Stimulated activated CD4-positive, alpha-beta T cell treated with anti-CD3 and anti-CD28 coated beads, Interleukin-2, amount 100 ng/mL, for 48 hours (primary cell): Measurements from ENCODE around the gene LEFTY1.
"Not testable (repeated sequence)": the region's sequence is repeated elsewhere in the genome, so short reads cannot be mapped to it uniquely, and the experiment has no call there.

Experiments used
- DNase-seq, 2 donors: peaks; one replicate each; pipeline ENCODE4 v3.0.0-alpha.2; 2020

The LEFTY1 gene

DNA sequence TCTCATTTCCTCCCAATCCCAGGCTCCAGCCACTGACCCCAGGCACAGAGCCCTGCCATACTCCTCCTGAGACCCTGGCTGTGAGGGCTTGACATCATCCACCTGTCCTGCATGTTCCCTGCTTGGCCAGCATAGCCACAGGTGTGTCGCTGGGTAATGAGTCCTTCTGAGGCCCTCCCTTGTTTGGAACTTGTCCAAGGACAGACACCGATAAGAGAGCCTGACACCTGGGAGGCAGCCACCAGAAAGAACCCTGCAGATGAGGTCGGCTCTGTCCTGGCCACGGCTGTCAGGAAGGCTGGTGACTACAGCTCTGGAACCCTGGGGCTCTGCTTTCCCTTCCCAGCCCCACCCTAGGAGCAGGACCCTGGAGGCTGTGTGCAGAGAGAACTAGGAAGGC lies 41.3 kb downstream of the LEFTY1 start:
- DNase-seq = no peak

DNA sequence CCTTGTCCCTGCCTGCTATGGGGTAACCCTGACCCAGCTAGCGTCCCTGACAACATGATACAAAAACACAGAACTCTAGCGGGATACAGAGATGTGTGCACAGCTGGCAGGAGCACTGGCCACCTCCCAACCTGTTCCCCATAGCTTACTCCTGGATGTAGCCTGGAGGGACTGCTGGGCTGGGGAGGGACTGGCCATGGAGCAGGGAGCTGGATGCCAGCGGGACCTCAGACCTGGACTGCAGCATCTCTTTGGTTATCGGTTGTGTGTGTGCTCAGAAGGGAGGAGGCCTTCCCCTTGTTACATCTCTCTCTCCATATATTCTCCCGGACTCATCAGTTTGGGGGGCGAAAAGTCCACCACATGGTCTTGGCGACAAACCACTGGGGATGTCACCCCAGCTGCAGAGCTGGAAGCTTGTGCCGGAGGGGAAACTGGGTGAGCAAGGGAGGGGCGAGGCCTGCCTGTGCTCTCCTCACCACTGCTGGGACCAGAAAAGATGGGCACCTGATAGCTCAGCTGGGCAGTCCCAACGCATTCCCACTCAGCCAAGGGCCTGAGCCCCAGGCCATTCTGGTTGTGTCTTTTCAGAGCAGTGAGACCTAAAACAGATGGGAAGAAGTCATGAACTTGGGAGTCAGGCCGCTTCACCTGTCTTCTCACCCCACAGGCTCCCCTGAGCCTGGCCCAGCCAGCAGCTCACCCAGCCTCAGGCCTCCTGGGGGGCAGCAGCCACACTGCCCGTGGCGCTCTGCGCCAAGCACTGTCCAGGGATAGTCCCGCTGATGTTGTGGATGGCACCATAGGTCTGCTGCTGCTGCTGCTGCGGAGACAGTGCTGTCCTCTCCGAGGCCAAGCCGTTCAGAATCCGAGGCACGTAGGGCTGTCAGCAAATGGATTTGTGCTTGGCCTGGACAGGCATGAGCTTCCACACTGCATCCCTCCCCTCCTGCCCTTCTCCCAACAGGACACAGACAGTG lies 42.3 kb downstream of the LEFTY1 start:
- no peak for DNase-seq

DNA sequence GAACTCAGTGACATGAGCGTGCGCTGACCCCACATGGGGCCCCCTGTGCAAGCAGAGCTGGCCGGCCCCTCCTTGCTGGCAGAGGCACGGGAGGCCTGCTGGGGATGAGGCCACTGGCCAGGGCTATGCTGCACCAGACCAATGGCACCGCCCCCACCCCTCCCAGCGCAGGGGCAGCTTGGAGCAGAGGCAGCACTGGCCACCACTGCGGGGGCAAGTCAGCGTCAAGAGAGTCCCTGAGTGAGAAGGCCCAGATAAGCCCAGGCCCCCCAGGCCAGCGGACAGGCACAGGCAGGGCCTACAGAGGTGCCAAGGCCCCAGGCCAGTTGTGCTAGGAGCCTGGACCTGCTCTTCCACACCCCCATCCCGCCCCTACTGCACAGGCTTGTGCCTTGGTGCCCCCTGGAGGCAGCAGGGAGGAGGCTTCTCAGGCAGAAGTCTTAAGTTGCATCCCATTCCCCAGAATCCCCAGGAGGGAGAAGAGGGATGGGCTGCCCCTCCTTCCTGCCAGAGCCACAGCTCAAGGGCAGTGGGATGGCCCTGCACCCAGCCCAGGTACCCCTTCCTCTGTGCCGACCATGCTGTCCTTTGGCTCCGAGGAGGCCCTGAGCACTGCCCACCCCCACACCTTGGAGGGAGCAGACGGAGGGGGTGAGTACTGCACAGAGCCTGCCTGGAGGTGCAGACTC lies 43.2 kb downstream of the LEFTY1 start:
- peak in 1 of 2 donors; percentile 25 for DNase-seq

DNA sequence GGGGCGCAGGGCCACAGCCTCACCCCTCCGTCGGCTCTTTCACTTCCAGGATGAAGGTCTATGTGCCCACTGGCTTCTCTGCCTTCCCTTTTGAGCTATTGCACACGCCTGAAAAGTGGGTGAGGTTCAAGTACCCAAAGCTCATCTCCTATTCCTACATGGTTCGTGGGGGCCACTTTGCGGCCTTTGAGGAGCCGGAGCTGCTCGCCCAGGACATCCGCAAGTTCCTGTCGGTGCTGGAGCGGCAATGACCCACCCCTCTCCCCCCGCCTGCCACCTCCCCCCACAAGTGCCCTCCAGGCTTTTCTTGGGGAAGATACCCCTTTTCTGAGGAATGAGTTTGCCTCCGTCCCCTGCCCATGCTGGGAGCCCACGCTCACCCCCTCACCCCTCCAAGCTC lies 43.8 kb downstream of the LEFTY1 start:
- no peak for DNase-seq

DNA sequence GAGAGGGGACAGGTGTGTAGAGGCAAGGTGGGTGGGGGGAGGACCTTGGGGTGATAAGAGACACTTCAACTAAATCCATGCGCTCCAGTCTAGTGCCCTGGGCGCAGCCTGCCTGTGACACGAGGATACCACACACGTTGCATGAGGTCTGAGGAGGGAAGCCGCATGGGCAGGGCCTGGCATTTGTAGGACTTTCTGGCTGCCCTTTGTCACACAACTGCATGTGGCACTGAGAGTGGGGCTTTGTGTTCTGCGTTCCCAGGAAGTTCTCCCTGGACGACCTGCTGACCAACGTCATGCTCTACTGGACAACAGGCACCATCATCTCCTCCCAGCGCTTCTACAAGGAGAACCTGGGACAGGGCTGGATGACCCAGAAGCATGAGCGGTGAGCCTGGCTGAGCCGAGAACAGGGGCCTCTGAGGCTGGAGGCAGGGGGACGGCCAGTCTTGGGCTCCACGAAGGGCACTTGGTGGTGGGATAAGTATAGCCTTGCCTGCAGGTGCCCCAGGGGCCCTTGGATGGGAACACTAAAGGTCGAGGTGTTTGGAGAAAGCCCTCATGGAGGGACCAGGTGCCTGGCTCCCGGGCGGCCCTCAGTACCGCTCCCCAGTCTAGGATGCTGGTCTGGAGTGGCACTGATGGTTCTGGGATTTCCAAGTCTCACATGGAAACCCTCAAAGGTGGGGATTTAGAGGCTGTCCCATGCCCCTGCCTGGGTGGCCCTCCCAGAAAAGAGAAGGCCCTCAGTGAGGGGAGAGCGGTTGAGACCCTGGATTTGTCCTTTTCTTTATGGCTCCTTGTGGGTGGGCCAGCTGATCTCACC lies 44.5 kb downstream of the LEFTY1 start:
- DNase-seq = no peak

DNA sequence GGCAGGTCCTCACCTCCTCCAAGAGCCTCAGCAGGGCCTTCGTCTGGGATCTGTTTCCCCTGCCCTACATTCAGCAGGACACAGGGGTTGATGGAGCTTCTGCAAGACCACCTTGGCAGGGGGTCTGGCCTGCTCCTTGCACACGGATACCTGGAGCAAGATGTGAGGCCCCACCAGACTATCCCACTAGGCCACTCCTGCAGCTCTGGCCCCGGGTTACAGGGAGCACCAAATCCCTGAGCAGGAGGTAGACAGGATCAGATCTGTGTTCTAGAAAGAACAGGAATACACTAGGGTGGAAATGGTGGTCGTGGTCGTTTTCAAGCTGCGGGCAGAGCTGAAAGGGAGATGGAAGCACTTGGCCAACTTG lies 45.5 kb downstream of the LEFTY1 start:
- DNase-seq = no peak

DNA sequence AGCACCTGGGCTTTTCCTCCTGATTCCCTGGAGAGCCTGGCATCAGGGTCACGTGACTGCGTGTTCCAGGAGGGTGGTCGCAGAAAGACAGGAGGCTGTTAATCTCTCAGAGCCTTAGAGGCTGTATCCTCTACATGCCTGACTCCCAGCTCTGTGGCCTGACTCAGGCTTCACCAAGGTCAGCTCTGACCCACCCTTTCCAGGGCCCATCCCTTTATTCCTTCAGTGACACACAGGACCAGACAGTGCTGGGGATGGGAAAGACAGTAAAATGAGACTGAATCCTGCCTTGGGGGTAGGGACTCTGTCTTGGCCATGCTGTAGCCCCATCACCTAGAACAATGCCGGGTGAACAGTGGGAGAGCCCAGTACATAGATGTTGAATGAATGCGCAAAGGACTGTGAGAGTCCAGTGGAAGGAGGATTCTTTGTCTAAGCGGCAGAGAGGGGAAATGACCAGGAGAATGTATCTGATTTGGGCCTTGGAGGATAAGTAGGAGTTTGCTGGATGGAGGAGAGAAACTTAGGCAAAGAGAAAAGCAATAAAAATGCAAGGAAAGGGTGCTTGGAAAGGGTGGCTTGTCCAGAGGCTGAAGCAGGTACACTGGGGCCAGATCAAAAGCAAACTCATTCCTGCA lies 46.0 kb downstream of the LEFTY1 start:
- DNase-seq = no peak

DNA sequence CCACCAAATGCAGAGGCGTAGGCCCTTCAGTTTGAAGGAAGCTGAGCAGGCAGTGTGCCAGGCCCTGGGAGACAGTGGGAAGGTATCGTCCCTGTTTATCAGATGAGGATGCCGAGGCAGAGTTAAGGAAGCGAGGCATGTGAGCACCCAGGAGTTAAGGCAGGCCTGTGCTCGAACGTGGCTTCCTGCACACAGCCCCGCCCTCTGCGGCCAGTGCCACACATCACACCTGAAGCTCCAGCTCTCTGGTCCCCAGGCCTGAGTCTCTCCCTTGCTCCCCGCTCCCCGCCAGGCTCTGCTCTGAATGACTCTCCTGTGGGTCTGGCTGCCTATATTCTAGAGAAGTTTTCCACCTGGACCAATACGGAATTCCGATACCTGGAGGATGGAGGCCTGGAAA lies 46.9 kb downstream of the LEFTY1 start:
- DNase-seq = no peak

DNA sequence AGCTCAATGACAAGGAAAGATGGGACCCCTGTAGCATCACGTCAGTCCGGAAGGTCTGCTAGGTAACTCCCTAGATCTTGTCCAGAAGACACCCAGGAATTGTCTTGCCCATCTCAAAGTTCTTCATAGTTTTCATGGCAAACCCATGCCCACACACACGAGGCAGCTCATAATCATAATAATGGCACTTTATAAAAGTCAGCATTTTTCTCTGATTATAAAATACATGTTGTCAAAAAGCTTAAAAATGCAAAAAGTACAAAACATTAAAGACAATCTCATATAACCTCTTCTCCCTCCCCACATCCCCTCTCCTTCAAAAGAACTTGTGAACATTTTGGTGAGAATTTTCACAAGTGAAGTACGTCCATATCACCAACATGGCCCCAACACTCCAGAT lies 48.2 kb downstream of the LEFTY1 start:
- no peak for DNase-seq

DNA sequence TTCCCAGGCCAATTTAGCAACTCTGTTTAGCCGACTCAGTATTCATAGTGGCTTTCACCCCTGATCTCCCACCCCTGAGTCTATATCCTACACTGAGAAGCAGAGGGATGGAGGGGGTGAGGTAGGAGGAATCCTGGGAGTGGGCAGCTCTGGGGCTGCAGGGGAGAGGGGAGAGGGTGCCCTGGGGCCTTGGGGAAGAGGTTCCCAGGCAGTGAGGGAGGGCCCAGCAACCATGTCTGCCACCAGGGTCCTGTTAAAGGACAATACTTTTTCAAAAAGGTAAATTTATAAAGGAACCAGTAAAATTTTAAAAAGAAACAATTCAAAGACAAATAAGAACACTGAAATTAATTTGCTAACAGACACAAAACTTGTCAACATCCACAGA lies 48.7 kb downstream of the LEFTY1 start:
- DNase-seq = no peak

DNA sequence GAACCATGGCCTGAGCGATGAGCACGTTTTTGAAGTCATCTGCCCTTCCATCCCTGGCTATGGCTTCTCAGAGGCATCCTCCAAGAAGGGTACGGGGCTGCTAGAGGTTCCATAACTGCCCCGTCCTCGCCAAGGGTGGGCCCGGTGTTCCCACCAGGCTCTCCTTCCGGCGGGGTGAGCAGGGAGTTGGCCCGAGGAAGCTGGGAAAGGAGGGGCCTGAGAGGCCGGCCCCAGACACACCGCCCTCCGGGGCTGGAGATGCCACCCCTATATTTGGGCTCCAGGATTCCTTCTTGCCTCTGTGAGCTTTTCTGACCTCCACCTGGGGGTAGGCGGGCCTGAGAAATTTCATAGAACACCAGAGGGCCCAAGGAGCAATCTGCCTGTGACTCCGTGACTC lies 50.2 kb downstream of the LEFTY1 start:
- DNase-seq = no peak

DNA sequence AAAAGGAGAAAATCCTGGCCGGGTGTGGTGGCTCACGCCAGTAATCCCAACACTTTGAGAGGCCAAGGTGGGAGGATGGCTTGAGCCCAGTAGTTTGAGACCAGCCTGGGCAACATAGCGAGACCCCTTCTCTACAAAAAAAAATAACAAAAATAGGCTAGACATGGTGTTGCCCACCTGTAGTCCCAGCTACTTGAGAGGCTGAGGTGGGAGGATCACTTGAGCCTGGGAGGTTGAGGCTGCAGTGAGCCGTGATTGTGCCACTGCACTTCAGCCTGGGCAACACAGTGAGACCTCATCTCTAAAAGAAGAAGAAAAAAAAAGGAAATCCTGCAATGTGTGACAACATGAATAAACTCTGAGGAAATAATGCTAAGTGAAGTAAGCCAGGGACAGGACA lies 52.6 kb downstream of the LEFTY1 start:
- not testable (repeated sequence) for DNase-seq
